HCT116 (cell line): ENCODE data around the gene PHKB. TPM values are rescaled to one million over a fixed set of nuclear protein-coding genes. Genes with fewer than 3 reads are reported as not detected.

Source experiments
- ATAC-seq: fragments of 200-7000 bp; cut with Tn5 transposase; 2 replicates; pipeline ENCODE4 v1.9.1; 2020; ENCODE audit warnings: mild to moderate bottlenecking, moderate library complexity
- BruUV-seq: library from RNA; stranded (reverse); fragments of 400-500 nt; replicated peaks from 2 replicates; lab custom pipeline; 2021; lab: Mats Ljungman, UMichigan
- CTCF ChIA-PET: fragments of 300-600 bp; sonication (Branson Sonifier 250); formaldehyde crosslinking; loops from one replicate; lab custom pipeline; 2021; ENCODE audit warnings: antibody characterized with exemption; lab: Charles Lee
- POLR2A ChIA-PET: fragments of 300-600, 350-600 bp; sonication (Branson Sonifier 250); formaldehyde crosslinking; loops from one replicate; lab custom pipeline; 2021; ENCODE audit warnings: antibody characterized with exemption; lab: Charles Lee
- RAD21 ChIA-PET, 2 experiments: fragments of 300-600 bp; sonication (Branson Sonifier 250); formaldehyde crosslinking; loops; one replicate each; lab custom pipeline; 2023; ENCODE audit warnings: low total read pairs in 2 of 2; ENCODE audit not compliant: uncharacterized antibody in 2 of 2, unreplicated experiment in 2 of 2, low non-redundant PET in 1 of 2; lab: Charles Lee
- DNase-seq: peaks from one replicate; pipeline ENCODE4 v3.0.0-alpha.2; 2010; ENCODE audit warnings: low read depth, low spot score
- H2AFZ ChIP-seq: fragments of 200-600 bp; shearing (Covaris generic), sonication (generic); 2 replicates; pipeline ENCODE4 v1.6.1; 2017; ENCODE audit warnings: low read depth, mixed run types, mixed read lengths, antibody characterized with exemption, low read length; ENCODE audit not compliant: poor library complexity, severe bottlenecking
- H3K27ac ChIP-seq: 2 replicates; pipeline ENCODE4 v1.5.1; 2012; ENCODE audit warnings: low read depth, low read length
- H3K27me3 ChIP-seq: fragments of 200-600 bp; sonication (generic); 2 replicates; pipeline ENCODE4 v1.6.1; 2016; ENCODE audit warnings: mixed run types, low read length, mixed read lengths; ENCODE audit not compliant: insufficient read depth
- H3K36me3 ChIP-seq, 2 experiments: fragments of 200-500 bp in 1 of 2; fragments of 200-600 bp in 1 of 2; sonication (Bioruptor generic) in 1 of 2; sonication (generic) in 1 of 2; 2 replicates each; pipeline versions ENCODE4 v1.5.1 to v1.6.1; 2014 to 2016; ENCODE audit warnings: low read length in 2 of 2, inconsistent platforms in 1 of 2, mixed read lengths in 1 of 2, mixed run types in 1 of 2; ENCODE audit not compliant: insufficient read depth in 2 of 2, control insufficient read depth in 1 of 2
- H3K4me1 ChIP-seq, 2 experiments: fragments of 200-600 bp in 1 of 2; sonication (generic) in 1 of 2; 2 replicates each; pipeline versions ENCODE4 v1.5.1 to v1.6.1; 2012 to 2017; ENCODE audit warnings: low read length in 2 of 2, inconsistent platforms in 1 of 2, mild to moderate bottlenecking in 1 of 2, mixed read lengths in 1 of 2, mixed run types in 1 of 2, moderate library complexity in 1 of 2; ENCODE audit not compliant: insufficient read depth in 2 of 2, control insufficient read depth in 1 of 2
- H3K4me2 ChIP-seq: fragments of 200-600 bp; sonication (generic); 2 replicates; pipeline ENCODE4 v1.6.1; 2017; ENCODE audit warnings: mixed run types, low read length, mixed read lengths
- H3K4me3 ChIP-seq, 2 experiments: fragments of 200-600 bp in 1 of 2; sonication (generic) in 1 of 2; replicated peaks in 1 of 2; 2 replicates each; pipeline ENCODE4 v1.5.1; 2011 to 2016; ENCODE audit warnings: low read length in 2 of 2, control low read depth in 1 of 2, low read depth in 1 of 2, mild to moderate bottlenecking in 1 of 2, mixed read lengths in 1 of 2, mixed run types in 1 of 2
- H3K79me2 ChIP-seq: fragments of 200-600 bp; sonication (generic); 2 replicates; pipeline ENCODE4 v1.6.1; 2017; ENCODE audit warnings: mild to moderate bottlenecking, mixed run types, low read length, moderate library complexity, mixed read lengths; ENCODE audit not compliant: insufficient read depth
- H3K9ac ChIP-seq: fragments of 200-600 bp; sonication (generic); 2 replicates; pipeline ENCODE4 v1.6.1; 2016; ENCODE audit warnings: low read length, mixed read lengths
- H3K9me2 ChIP-seq: fragments of 200-600 bp; sonication (generic), shearing (Covaris generic); 2 replicates; pipeline ENCODE4 v1.6.1; 2017; ENCODE audit warnings: mixed run types, mild to moderate bottlenecking, moderate library complexity; ENCODE audit not compliant: insufficient read depth
- H3K9me3 ChIP-seq, 2 experiments: fragments of 200-500 bp in 1 of 2; fragments of 200-600 bp in 1 of 2; sonication (Bioruptor generic) in 1 of 2; sonication (generic) in 1 of 2; 2 replicates each; pipeline ENCODE4 v1.6.1; 2014 to 2017; ENCODE audit warnings: low read length in 2 of 2, mixed read lengths in 2 of 2, inconsistent platforms in 1 of 2, low read depth in 1 of 2, mild to moderate bottlenecking in 1 of 2, mixed run types in 1 of 2, moderate library complexity in 1 of 2; ENCODE audit not compliant: control insufficient read depth in 1 of 2, insufficient read depth in 1 of 2
- H4K20me1 ChIP-seq: fragments of 200-600 bp; sonication (generic), shearing (Covaris generic); 2 replicates; pipeline ENCODE4 v1.6.1; 2017; ENCODE audit warnings: mixed run types, mild to moderate bottlenecking, moderate library complexity; ENCODE audit not compliant: insufficient read depth
- EZH2phosphoT487 ChIP-seq: fragments of 200-600 bp; IDR thresholded peaks from 2 replicates; pipeline ENCODE4 v1.6.1; 2018; ENCODE audit warnings: antibody characterized with exemption, borderline replicate concordance
- JUND ChIP-seq: IDR thresholded peaks from 2 replicates; pipeline ENCODE4 v1.6.1; 2012
- POLR2A ChIP-seq: IDR thresholded peaks from 2 replicates; pipeline ENCODE4 v1.7.0; 2011; ENCODE audit warnings: borderline replicate concordance; ENCODE audit not compliant: insufficient read depth, insufficient read length; ENCODE audit errors: extremely low read depth
- RAD21 ChIP-seq: IDR thresholded peaks from 2 replicates; pipeline ENCODE4 v1.6.1; 2012; ENCODE audit warnings: low read depth, mild to moderate bottlenecking
- SRF ChIP-seq: IDR thresholded peaks from 2 replicates; pipeline ENCODE4 v1.6.1; 2012; ENCODE audit warnings: low read depth
- TCF7L2 ChIP-seq: IDR thresholded peaks from 2 replicates; pipeline ENCODE4 v1.7.0; 2011; ENCODE audit warnings: borderline replicate concordance, inconsistent platforms; ENCODE audit not compliant: insufficient read depth, insufficient read length; ENCODE audit errors: extremely low read depth
- YY1 ChIP-seq: IDR thresholded peaks from 2 replicates; pipeline ENCODE4 v1.6.1; 2011; ENCODE audit warnings: low read length, low read depth, moderate library complexity, mild to moderate bottlenecking; ENCODE audit not compliant: insufficient replicate concordance; ENCODE audit errors: extremely low read depth
- intact Hi-C: fragments of 100-400 bp; cut with micrococcal nuclease; formaldehyde crosslinking; loops from 2 replicates; pipeline ENCODE4 v1.10.0; 2022
- total RNA-seq: library from RNA; stranded (reverse); gene quantifications from one replicate; pipeline ENCODE4 v1.2.1, GENCODE V29; 2021; ENCODE audit not compliant: unreplicated experiment
- TF ChIP-seq, protein P1 (sequence below): IDR thresholded peaks from 2 replicates; pipeline ENCODE4 v1.6.1; 2012; ENCODE audit warnings: low read depth
- TF ChIP-seq, protein P2 (sequence below), 3 experiments: fragments of 200-600 bp in 1 of 3; sonication (generic) in 1 of 3; IDR thresholded peaks in 2 of 3; conservative IDR thresholded peaks in 1 of 3; 2 replicates each; pipeline ENCODE4 v1.5.1; 2012 to 2017; ENCODE audit warnings: low read depth in 2 of 3, low read length in 2 of 3, antibody characterized with exemption in 1 of 3, borderline replicate concordance in 1 of 3, control low read depth in 1 of 3, mild to moderate bottlenecking in 1 of 3, mixed read lengths in 1 of 3, mixed run types in 1 of 3, moderate library complexity in 1 of 3; ENCODE audit not compliant: insufficient read depth in 1 of 3
- TF ChIP-seq, protein P3 (sequence below): IDR thresholded peaks from 2 replicates; pipeline ENCODE4 v1.6.1; 2011; ENCODE audit warnings: mild to moderate bottlenecking, low read length, moderate library complexity; ENCODE audit not compliant: insufficient replicate concordance; ENCODE audit errors: extremely low read depth
- TF ChIP-seq, protein P4 (sequence below): IDR thresholded peaks from 2 replicates; pipeline ENCODE4 v1.6.1; 2012

Gene PHKB
- total RNA-seq, 1 experiment from 2014 or later, result 30.5 TPM

DNA sequence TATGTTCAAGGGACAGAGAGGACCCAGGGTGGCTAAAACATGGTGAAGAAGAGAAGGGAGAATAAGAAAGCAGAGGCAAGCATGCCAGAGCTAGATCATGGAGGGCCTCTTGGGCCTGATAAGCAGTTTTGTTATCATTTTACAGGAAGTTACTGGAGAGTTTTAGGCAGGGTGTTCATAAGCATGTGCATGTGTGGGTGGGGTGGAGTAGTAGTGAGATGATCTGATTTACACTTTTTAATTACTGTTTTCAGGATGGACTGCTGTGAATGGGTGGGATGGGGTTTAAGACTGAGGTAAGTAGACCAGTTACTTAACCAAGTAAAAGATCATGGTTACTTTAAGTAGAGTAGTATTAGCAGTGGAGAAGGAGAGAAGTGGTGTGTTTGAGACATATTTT lies 173.6 kb downstream of the PHKB start:
- intact Hi-C loops, result no loop called here
- H3K4me2 ChIP-seq, result no peak overlapping the region
- POLR2A ChIA-PET, result no interaction called here

DNA sequence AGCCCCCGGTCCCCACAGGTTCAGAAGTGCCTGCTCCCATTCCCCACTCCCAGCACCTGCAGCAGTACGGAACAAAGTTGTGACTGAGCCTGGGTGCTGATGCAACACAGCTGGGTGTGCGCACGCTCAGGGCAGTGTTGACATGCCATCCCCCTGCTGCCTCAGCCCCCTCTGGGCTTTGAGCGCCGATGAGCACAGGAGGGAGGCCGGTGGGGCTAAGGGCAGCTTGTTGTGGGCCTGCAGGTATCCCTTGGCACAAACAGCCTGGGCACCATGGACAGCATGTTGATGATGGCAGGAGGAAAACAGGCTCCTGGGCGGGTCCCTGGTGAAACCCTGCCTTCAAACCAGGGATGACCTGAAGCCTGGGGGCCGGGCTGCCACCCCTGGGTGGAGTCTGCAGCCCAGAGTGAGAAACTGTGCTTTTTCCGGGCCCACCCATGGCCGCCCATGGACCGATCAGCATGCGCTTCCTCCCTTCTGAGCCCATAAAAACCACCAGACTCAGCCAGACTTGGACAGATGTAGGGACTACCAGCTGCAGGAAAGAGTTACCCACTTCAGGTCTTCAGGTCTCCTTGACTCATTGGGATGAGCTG lies 175.5 kb downstream of the PHKB start:
- Histone ChIP-seq H3K4me1 (no peaks in the 10 kb centered on the region), H2AFZ (no peak overlapping the region), H4K20me1 (no peaks in the 10 kb centered on the region), H3K4me3 (no peak overlapping the region), H3K4me2 (no peak overlapping the region), H3K9me3 (no peaks in the 10 kb centered on the region), H3K9me2 (no peaks in the 10 kb centered on the region), H3K36me3 (no peaks in the 10 kb centered on the region), H3K9ac (no peak overlapping the region), H3K27ac (no peak overlapping the region), H3K27me3 (no peaks in the 10 kb centered on the region), H3K79me2 (no peaks in the 10 kb centered on the region)
- intact Hi-C loops, result no loop called here
- DNase-seq, result no peak
- BruUV-seq, result no TSS peak
- ChIA-PET CTCF (no interaction called here), RAD21 (no interaction called here), POLR2A (no interaction called here)
- no peak for ATAC-seq
- TF ChIP-seq YY1 (no peak), POLR2A (no peak), JUND (no peak), SRF (no peak), TCF7L2 (no peak), EZH2phosphoT487 (no peak)
- TF ChIP-seq, protein P1, sequence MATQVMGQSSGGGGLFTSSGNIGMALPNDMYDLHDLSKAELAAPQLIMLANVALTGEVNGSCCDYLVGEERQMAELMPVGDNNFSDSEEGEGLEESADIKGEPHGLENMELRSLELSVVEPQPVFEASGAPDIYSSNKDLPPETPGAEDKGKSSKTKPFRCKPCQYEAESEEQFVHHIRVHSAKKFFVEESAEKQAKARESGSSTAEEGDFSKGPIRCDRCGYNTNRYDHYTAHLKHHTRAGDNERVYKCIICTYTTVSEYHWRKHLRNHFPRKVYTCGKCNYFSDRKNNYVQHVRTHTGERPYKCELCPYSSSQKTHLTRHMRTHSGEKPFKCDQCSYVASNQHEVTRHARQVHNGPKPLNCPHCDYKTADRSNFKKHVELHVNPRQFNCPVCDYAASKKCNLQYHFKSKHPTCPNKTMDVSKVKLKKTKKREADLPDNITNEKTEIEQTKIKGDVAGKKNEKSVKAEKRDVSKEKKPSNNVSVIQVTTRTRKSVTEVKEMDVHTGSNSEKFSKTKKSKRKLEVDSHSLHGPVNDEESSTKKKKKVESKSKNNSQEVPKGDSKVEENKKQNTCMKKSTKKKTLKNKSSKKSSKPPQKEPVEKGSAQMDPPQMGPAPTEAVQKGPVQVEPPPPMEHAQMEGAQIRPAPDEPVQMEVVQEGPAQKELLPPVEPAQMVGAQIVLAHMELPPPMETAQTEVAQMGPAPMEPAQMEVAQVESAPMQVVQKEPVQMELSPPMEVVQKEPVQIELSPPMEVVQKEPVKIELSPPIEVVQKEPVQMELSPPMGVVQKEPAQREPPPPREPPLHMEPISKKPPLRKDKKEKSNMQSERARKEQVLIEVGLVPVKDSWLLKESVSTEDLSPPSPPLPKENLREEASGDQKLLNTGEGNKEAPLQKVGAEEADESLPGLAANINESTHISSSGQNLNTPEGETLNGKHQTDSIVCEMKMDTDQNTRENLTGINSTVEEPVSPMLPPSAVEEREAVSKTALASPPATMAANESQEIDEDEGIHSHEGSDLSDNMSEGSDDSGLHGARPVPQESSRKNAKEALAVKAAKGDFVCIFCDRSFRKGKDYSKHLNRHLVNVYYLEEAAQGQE, result no peak
- TF ChIP-seq, protein P2, sequence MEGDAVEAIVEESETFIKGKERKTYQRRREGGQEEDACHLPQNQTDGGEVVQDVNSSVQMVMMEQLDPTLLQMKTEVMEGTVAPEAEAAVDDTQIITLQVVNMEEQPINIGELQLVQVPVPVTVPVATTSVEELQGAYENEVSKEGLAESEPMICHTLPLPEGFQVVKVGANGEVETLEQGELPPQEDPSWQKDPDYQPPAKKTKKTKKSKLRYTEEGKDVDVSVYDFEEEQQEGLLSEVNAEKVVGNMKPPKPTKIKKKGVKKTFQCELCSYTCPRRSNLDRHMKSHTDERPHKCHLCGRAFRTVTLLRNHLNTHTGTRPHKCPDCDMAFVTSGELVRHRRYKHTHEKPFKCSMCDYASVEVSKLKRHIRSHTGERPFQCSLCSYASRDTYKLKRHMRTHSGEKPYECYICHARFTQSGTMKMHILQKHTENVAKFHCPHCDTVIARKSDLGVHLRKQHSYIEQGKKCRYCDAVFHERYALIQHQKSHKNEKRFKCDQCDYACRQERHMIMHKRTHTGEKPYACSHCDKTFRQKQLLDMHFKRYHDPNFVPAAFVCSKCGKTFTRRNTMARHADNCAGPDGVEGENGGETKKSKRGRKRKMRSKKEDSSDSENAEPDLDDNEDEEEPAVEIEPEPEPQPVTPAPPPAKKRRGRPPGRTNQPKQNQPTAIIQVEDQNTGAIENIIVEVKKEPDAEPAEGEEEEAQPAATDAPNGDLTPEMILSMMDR (IDR thresholded peaks at IDR 0.05 in 2 of 3, conservative IDR thresholded peaks at IDR 0.05 in 1 of 3; ENCODE audit: borderline replicate concordance in 1 of 3, insufficient read depth in 1 of 3, low read depth in 2 of 3, low read length in 2 of 3), result no peak
- TF ChIP-seq, protein P3, sequence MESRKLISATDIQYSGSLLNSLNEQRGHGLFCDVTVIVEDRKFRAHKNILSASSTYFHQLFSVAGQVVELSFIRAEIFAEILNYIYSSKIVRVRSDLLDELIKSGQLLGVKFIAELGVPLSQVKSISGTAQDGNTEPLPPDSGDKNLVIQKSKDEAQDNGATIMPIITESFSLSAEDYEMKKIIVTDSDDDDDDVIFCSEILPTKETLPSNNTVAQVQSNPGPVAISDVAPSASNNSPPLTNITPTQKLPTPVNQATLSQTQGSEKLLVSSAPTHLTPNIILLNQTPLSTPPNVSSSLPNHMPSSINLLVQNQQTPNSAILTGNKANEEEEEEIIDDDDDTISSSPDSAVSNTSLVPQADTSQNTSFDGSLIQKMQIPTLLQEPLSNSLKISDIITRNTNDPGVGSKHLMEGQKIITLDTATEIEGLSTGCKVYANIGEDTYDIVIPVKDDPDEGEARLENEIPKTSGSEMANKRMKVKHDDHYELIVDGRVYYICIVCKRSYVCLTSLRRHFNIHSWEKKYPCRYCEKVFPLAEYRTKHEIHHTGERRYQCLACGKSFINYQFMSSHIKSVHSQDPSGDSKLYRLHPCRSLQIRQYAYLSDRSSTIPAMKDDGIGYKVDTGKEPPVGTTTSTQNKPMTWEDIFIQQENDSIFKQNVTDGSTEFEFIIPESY, result no peak

More for the DNA sequence above, 173.6 kb downstream of the PHKB start:
- Histone ChIP-seq H3K36me3 (no peaks in the 10 kb centered on the region), H3K27ac (no peak overlapping the region), H3K79me2 (no peaks in the 10 kb centered on the region), H2AFZ (no peak overlapping the region), H3K27me3 (no peaks in the 10 kb centered on the region), H3K4me3 (no peak overlapping the region), H3K9me2 (no peaks in the 10 kb centered on the region), H3K9me3 (no peaks in the 10 kb centered on the region), H3K4me1 (no peaks in the 10 kb centered on the region), H3K9ac (no peak overlapping the region), H4K20me1 (no peaks in the 10 kb centered on the region)
- ATAC-seq, result no peak
- ChIA-PET CTCF (no interaction called here), RAD21 (no interaction called here)
- BruUV-seq, result no TSS peak
- DNase-seq, result no peak
- no peak for TF ChIP-seq TCF7L2
- TF ChIP-seq RAD21, result no peak
- TF ChIP-seq, protein P4, sequence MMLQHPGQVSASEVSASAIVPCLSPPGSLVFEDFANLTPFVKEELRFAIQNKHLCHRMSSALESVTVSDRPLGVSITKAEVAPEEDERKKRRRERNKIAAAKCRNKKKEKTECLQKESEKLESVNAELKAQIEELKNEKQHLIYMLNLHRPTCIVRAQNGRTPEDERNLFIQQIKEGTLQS, result no peak
- TF ChIP-seq, all 23 proteins: peak for 0
